Measurements from ENCODE around the gene FGF12.

Gene FGF12

DNA sequence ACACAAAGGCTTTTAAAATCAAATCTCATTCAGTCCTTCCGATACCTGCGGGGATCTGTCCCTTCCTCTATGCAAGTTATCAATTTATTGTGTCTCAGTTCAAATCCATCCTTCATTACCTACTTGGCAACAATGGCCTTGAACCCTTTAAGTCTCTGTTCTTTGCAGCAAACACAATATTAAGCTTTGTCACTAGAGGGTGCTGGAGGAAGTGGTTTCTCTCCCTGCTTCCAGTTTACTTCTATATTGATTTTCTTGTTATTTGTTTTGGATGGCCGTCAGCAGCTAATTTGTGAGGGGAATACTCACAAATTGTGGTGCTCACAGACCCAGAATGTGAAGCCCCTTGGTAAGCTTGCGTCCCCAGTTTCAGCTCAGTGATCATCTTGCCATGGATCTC is 278.3 kb downstream of the FGF12 start:
- Mint-ChIP-seq H3K4me1 (ENCODE audit: low read depth) (no peaks in the 10 kb centered on the region), H3K9me3 (no peaks in the 10 kb centered on the region), H3K27ac (no peak overlapping the region), H3K27me3 (peaks cover 34% of the 10 kb centered on the region), H3K36me3 (ENCODE audit: low read depth) (no peaks in the 10 kb centered on the region), H3K4me3 (no peak overlapping the region)
- DNase-seq: no peak

DNA sequence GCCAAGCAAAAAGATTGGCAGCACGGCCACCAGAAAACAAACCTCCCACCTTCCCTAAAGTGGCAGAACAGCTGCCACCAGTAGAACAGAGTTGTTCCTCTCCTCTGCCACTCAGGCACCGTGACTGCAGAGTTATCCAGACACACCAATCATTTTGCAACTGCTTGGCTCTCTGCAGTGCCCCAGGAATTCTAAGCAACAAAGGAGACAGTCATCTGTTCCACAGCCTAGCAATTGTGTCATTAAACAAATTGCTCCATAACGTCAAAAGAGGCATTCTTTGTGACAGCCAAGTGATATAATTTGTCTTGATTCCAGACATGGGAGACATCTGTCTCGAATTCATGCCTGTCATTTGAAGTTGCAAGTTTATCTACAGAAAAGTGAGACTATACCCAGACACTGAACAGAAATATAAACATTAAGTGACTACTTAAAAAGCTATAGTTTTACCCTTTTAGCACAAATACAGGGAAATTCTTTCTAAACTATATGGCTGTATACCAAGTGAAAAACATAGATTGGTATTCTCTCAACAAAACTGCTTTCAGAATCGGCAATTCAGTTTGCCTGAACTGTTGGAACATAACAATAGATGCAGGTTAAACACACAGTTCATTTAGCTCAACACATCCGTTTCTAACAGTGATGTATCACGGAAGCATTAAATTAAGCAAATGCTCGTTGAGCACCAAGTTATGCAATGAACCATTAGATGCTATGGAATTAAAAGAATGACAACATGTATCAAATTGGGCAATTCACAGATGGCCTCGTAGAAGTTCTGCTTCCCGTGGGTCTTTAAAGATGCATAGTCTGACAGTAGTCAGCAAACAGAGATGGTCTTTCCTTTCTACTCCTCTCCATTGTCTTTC is 281.3 kb downstream of the FGF12 start:
- Mint-ChIP-seq H3K27me3 (peaks cover 27% of the 10 kb centered on the region), H3K4me1 (ENCODE audit: low read depth) (no peaks in the 10 kb centered on the region), H3K36me3 (ENCODE audit: low read depth) (no peaks in the 10 kb centered on the region), H3K27ac (no peak overlapping the region), H3K9me3 (no peaks in the 10 kb centered on the region), H3K4me3 (no peak overlapping the region)
- no peak for DNase-seq

DNA sequence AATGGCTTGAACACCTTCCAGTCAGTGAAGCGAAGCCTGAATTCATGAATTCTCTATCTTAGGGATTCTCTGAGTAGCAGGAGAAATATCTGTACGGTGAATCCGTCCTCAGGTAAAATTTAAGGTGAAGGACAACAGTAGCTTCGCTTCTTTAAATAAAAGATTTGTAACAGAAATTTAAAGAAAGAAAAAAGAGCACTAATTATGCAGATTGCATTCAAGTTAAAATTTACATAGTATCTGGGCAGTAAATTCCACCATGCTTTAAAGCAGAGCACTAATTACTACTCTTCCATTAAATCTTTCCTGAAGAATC is 282.6 kb downstream of the FGF12 start:
- Mint-ChIP-seq H3K27me3 (peaks cover 27% of the 10 kb centered on the region), H3K4me3 (no peak overlapping the region)

DNA sequence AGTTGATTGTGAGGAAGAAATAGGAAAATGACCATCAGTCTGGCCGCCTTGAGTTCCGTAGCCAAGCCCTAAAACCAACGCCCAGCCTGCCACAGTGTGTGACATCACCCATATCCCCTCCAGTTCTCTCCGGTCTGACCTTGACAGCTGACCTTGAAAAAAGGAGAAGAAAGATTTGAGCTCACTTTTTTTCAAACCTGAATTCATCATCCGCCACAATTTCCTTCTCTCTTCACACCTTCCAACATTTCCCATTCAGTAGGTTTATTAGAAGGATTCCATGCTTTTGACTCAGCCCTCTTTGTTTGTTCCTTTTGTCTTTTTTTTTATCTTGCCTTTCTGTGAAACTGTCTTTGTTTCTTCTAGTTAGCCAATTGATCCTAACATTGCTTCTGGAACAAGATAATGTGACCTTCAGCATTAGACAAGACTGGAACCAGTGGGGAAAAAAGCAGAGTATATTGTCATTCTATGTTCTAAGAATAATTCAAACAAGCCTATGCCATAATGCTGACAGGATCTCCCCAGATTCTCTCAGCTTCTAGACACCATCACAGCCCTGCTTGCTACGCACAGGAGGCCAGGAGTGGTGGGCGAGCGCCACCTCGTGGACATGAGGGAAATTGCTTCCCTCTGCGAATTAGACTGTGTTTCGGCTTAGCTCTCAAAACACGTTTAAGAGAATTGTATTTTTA is 283.1 kb downstream of the FGF12 start:
- Mint-ChIP-seq H3K27ac (no peak overlapping the region), H3K4me3 (no peak overlapping the region), H3K36me3 (ENCODE audit: low read depth) (no peaks in the 10 kb centered on the region), H3K4me1 (ENCODE audit: low read depth) (no peaks in the 10 kb centered on the region), H3K9me3 (no peaks in the 10 kb centered on the region), H3K27me3 (peaks cover 29% of the 10 kb centered on the region)
- peak; percentile 61 for DNase-seq

More for the DNA sequence above, 282.6 kb downstream of the FGF12 start:
- H3K36me3 Mint-ChIP-seq (ENCODE audit: low read depth): no peaks in the 10 kb centered on the region
- H3K9me3 Mint-ChIP-seq: no peaks in the 10 kb centered on the region
- no peak overlapping the region for H3K27ac Mint-ChIP-seq
- H3K4me1 Mint-ChIP-seq (ENCODE audit: low read depth): no peaks in the 10 kb centered on the region
- no peak for DNase-seq

DNA sequence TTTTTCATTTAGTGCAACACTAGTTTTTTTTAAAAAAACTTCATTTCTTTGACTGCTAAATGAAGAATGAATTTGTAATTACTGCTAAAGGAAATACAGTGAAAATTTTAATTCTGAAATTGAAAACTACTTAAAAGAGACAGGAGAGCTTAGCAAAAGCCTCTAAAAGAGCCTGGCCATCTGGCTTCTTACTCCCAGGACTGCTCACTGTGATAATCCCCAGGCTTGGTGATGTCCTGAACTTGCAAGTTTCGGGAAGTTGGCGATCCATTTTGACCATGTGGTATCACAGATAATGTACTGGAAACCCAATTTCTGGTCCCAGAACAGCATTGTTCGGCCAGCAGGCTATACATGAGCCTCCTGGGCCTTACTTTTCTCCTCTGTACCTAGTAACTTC is 292.1 kb downstream of the FGF12 start:
- no peaks in the 10 kb centered on the region for H3K9me3 Mint-ChIP-seq
- H3K36me3 Mint-ChIP-seq (ENCODE audit: low read depth): no peaks in the 10 kb centered on the region
- DNase-seq: no peak
- H3K27me3 Mint-ChIP-seq: peaks cover 15% of the 10 kb centered on the region
- no peak overlapping the region for H3K4me3 Mint-ChIP-seq
- no peak overlapping the region for H3K27ac Mint-ChIP-seq
- H3K4me1 Mint-ChIP-seq (ENCODE audit: low read depth): no peaks in the 10 kb centered on the region

DNA sequence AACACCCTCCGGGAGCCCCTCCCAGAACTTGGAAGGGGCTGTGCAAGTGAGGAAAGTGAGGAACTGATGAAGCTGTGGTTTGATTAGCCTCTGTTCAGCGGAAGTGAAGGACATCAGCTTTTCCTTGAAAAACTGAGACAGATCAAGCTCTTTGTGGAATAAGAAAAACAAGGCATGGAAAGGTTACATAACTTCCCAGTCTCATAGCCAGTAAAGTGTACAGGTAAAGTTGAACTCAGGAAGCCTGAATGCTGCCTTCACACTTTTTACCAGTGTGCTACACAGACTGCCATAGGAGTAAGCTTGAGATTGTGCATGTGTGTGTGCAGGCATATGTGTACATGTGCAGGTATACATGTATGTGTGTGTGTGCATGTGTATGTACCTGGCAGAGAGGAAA is 293.2 kb downstream of the FGF12 start:
- H3K9me3 Mint-ChIP-seq: no peaks in the 10 kb centered on the region
- H3K4me3 Mint-ChIP-seq: no peak overlapping the region
- H3K36me3 Mint-ChIP-seq (ENCODE audit: low read depth): no peaks in the 10 kb centered on the region
- no peak overlapping the region for H3K27ac Mint-ChIP-seq
- H3K27me3 Mint-ChIP-seq: peaks cover 15% of the 10 kb centered on the region
- no peak for DNase-seq
- no peaks in the 10 kb centered on the region for H3K4me1 Mint-ChIP-seq (ENCODE audit: low read depth)

DNA sequence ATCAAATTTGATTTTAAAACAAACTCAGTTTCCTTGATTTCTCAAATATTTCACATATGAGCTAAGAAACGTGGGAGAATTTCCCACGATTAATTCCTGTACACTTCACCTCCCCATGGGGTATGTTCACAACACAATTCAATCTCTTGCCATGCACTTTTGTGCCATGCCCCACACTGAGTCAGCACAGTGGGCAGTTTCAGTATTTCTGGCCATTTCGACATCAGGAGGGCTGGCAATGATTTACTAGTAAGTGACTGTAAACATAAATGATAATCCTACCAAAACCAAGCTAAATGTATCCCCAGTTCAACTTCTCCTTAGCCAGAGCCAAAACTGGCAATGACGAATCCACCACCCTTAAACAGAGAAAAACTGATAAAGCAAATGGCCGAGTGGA is 293.6 kb downstream of the FGF12 start:
- Mint-ChIP-seq H3K9me3 (no peaks in the 10 kb centered on the region), H3K4me1 (ENCODE audit: low read depth) (no peaks in the 10 kb centered on the region), H3K36me3 (ENCODE audit: low read depth) (no peaks in the 10 kb centered on the region), H3K4me3 (no peak overlapping the region), H3K27me3 (peaks cover 15% of the 10 kb centered on the region), H3K27ac (no peak overlapping the region)
- no peak for DNase-seq

DNA sequence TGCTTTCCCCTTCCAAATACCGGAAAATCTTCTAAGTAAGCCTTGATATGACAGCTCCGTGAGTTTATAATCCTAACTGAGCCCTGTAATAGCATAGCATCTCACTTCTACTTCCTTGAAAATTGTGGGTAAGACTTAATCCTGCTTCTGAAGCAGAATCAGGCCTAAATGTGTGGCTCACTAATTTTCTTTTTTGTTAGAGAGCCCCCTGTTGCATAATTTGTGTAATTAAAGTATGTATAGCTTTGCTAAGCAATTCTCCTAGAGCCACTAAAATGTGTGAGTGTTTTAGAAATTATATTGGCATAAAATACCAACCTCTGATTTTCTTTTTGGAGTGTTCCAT is 304.4 kb downstream of the FGF12 start:
- DNase-seq: no peak
- H3K4me3 Mint-ChIP-seq: no peak overlapping the region
- H3K27me3 Mint-ChIP-seq: peaks cover 7% of the 10 kb centered on the region
- no peaks in the 10 kb centered on the region for H3K4me1 Mint-ChIP-seq (ENCODE audit: low read depth)
- no peaks in the 10 kb centered on the region for H3K9me3 Mint-ChIP-seq
- no peaks in the 10 kb centered on the region for H3K36me3 Mint-ChIP-seq (ENCODE audit: low read depth)
- no peak overlapping the region for H3K27ac Mint-ChIP-seq

DNA sequence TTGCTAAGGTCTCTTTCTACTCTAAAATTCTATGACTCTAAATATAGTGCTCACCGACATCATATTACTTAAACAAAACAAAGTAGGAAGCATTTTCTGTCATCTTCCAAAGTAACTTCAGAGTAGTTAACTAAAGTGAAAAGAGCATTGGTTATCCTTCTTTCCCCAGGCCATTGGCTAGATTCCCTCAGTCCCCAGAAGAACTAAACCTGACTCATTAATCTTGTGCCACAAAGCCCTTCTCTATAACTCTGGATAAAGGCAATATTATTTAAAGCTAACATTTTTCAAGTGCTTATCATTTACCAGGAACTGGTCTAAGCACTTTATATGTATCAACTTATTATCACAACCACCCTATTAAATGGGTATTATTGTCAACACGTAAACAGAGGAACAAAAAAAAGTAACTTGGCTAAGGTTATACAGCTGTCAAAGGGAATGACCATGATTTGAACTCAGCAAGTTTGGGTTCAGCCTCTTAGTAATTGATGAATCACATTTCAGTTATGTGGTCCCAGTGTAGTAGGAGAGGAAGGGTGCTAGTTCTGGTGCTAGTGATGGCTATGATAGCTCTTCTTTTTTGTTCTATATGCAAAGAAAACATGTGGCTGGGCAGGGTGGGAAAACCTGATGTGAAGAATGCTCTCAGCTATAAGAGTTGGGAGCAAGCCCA is 304.9 kb downstream of the FGF12 start:
- H3K4me3 Mint-ChIP-seq: no peak overlapping the region
- no peak for DNase-seq
- H3K4me1 Mint-ChIP-seq (ENCODE audit: low read depth): no peaks in the 10 kb centered on the region
- no peaks in the 10 kb centered on the region for H3K36me3 Mint-ChIP-seq (ENCODE audit: low read depth)
- H3K9me3 Mint-ChIP-seq: no peaks in the 10 kb centered on the region
- peaks cover 7% of the 10 kb centered on the region for H3K27me3 Mint-ChIP-seq
- H3K27ac Mint-ChIP-seq: no peak overlapping the region

DNA sequence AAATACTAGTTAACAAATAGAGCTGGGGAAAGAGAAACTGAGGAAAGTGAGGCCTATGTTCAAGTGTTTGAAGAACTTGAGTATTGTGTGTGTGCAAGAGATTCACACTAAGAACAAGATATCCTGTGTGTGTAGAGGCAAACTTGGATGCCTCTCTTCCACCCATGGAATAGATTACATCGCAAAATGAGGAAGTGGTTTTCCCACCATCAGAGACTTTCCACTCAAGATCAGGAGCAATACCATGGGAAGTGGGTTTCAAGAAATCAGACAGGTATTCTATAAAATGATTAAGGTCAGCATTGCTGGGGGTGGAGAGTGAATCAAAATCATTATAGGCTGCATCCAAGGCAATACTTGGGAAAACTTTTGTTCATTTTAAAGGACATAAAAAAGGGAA is 308.0 kb downstream of the FGF12 start:
- no peaks in the 10 kb centered on the region for H3K4me1 Mint-ChIP-seq (ENCODE audit: low read depth)
- no peak overlapping the region for H3K27ac Mint-ChIP-seq
- H3K36me3 Mint-ChIP-seq (ENCODE audit: low read depth): no peaks in the 10 kb centered on the region
- H3K9me3 Mint-ChIP-seq: no peaks in the 10 kb centered on the region
- H3K4me3 Mint-ChIP-seq: no peak overlapping the region
- peaks cover 4% of the 10 kb centered on the region for H3K27me3 Mint-ChIP-seq
- no peak for DNase-seq

DNA sequence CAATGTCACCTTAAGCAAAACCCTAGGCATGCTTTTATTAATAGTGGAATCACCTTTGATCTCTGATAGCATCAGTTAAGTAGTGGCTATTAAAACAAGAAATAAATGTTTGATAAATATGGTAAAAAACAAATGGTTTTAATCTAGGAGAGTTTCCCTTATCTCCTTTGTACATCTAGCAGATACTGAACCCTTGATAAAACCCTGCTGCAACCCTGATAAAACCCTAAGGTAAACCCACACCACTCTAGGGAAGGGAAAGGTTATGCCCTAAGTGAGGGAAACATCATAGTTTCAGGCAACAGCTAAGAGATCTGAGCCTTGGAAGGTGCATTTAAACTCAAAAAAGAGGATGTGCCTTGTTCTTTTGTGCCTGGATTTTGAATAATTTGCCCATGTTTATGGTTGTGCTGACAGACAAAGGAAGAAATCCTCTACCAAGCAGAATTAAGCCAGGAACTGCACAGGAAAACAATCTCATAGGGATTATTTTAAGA is 309.7 kb downstream of the FGF12 start:
- Mint-ChIP-seq H3K9me3 (no peaks in the 10 kb centered on the region), H3K27ac (no peak overlapping the region), H3K4me1 (ENCODE audit: low read depth) (no peaks in the 10 kb centered on the region)

DNA sequence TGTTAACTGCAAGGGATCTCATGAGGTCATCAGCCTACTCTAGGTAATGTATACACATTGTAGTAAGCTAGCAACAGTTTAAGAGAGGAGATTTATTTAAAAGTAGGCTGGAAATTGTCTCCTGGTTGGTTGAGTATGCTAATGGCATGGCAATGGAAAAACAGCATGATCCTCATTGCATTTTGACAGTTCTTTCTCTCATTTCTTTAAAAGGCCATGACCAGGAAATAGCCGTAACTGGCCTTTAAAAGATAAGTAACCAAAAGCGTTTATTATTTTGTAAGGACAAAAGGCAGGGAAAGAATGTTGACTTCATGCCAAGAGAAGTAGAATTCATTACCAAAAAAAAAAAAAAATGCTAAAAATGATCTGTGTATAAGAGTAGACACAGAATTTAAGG is 310.3 kb downstream of the FGF12 start:
- no peak overlapping the region for H3K27ac Mint-ChIP-seq
- no peak overlapping the region for H3K4me3 Mint-ChIP-seq
- H3K4me1 Mint-ChIP-seq (ENCODE audit: low read depth): no peaks in the 10 kb centered on the region
- no peaks in the 10 kb centered on the region for H3K36me3 Mint-ChIP-seq (ENCODE audit: low read depth)
- no peaks in the 10 kb centered on the region for H3K9me3 Mint-ChIP-seq
- no peak for DNase-seq
- peaks cover 4% of the 10 kb centered on the region for H3K27me3 Mint-ChIP-seq

More for the DNA sequence above, 309.7 kb downstream of the FGF12 start:
- H3K27me3 Mint-ChIP-seq: peaks cover 4% of the 10 kb centered on the region
- H3K4me3 Mint-ChIP-seq: no peak overlapping the region
- H3K36me3 Mint-ChIP-seq (ENCODE audit: low read depth): no peaks in the 10 kb centered on the region
- DNase-seq: no peak

DNA sequence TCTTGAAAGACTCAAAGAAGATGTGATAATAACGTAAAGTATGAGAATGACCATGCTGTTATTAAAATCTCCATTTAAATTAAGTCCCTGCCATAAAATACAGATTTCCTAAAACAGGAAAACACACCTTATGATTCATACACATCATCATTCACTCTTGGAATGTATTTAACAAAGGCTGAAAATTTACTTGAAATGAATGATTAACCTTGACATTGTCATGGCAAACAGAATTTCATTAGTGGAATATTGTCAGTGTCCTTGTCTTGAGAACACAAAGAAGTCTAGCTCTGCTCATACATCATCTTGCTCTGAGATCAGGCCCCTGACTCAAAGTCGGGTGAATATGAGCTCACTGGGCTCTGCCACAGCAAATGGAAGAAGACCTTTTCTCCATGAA is 313.9 kb downstream of the FGF12 start:
- Mint-ChIP-seq H3K36me3 (ENCODE audit: low read depth) (no peaks in the 10 kb centered on the region), H3K4me1 (ENCODE audit: low read depth) (peaks cover 1% of the 10 kb centered on the region), H3K27ac (no peak overlapping the region), H3K27me3 (peaks cover 28% of the 10 kb centered on the region), H3K4me3 (no peak overlapping the region), H3K9me3 (no peaks in the 10 kb centered on the region)
- DNase-seq: no peak

DNA sequence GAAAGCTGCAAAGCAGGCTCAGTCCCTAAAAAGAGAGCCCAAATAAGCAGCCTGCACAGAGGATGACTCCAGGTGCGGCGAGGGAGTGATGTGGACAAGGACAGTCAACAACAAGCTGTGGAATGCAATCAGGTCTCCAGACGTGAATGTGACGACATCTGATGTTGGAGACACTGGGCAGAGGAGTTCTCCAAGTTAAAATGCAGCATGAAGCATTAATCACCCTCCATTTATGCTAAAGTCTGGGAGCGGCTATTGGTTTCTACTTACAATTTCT is 316.7 kb downstream of the FGF12 start:
- H3K27me3 Mint-ChIP-seq: peaks cover 51% of the 10 kb centered on the region
- DNase-seq: no peak
- H3K4me3 Mint-ChIP-seq: no peak overlapping the region
- no peaks in the 10 kb centered on the region for H3K36me3 Mint-ChIP-seq (ENCODE audit: low read depth)
- no peak overlapping the region for H3K27ac Mint-ChIP-seq
- no peaks in the 10 kb centered on the region for H3K9me3 Mint-ChIP-seq
- H3K4me1 Mint-ChIP-seq (ENCODE audit: low read depth): peaks cover 4% of the 10 kb centered on the region
